ENCODE results near the gene CRACR2B. TPM values are rescaled to one million over a fixed set of nuclear protein-coding genes. Genes with fewer than 3 reads are reported as not detected.

Gene CRACR2B
- total and polyA plus RNA-seq, 2 of the 13 experiments (the other 11 are each of a cell fraction or from before 2014, with no cell fraction given), result 14.9 to 21.0 TPM

GRCh38 chr11:830295-831117, 2.8 kb downstream of the CRACR2B start (continued):
- TF ChIP-seq POGK (CRISPR knock-in tag; conservative IDR thresholded peaks at IDR 0.05) (0 out of 2 replicates have a peak, but pooled peaks have one; percentile 20), SAP130 (CRISPR knock-in tag; IDR thresholded peaks at IDR 0.05; ENCODE audit: low read depth) (peak; percentile 37; the same call in 1 of the 2 replicates), PBX2 (CRISPR knock-in tag; IDR thresholded peaks at IDR 0.05) (no peak), PHF8 (CRISPR knock-in tag; IDR thresholded peaks at IDR 0.05) (peak; percentile 51; the same call in 1 of the 2 replicates), REL (CRISPR knock-in tag; conservative IDR thresholded peaks at IDR 0.05) (no peak), NR2C2 (CRISPR knock-in tag; IDR thresholded peaks at IDR 0.05; ENCODE audit: borderline replicate concordance) (0 out of 2 replicates have a peak, but pooled peaks have one; percentile 8), FOXA3 (CRISPR knock-in tag; IDR thresholded peaks at IDR 0.05) (no peak), ZNF646 (CRISPR knock-in tag; IDR thresholded peaks at IDR 0.05) (no peak), RFX1 (IDR thresholded peaks at IDR 0.05) (no peak), ZNF580 (CRISPR knock-in tag; IDR thresholded peaks at IDR 0.05; ENCODE audit: borderline replicate concordance, low read depth) (no peak), NFAT5 (CRISPR knock-in tag; IDR thresholded peaks at IDR 0.05) (no peak), NCOA2 (CRISPR knock-in tag; IDR thresholded peaks at IDR 0.05) (no peak), PHF5A (CRISPR knock-in tag; IDR thresholded peaks at IDR 0.05; ENCODE audit: low read depth, unreplicated experiment) (no peak)

Measured in HepG2 (cell line).